Panc1 (cell line): ENCODE results near the gene TEPSIN. TPM values are rescaled to one million over a fixed set of nuclear protein-coding genes. Genes with fewer than 3 reads are reported as not detected.

Experiments
- ATAC-seq: fragments of 200-7000 bp; cut with Tn5 transposase; 2 replicates; pipeline ENCODE4 v1.9.1; 2020; ENCODE audit warnings: mild to moderate bottlenecking, moderate library complexity
- BruUV-seq: library from RNA; stranded (reverse); fragments of 400-500 nt; replicated peaks from 2 replicates; lab custom pipeline; 2021; lab: Mats Ljungman, UMichigan
- CTCF ChIA-PET: fragments of 300-600 bp; sonication (Branson Sonifier 250); formaldehyde crosslinking; loops from one replicate; lab custom pipeline; 2022; ENCODE audit warnings: antibody characterized with exemption; lab: Charles Lee
- POLR2A ChIA-PET: fragments of 300-600 bp; sonication (Branson Sonifier 250); formaldehyde crosslinking; loops from one replicate; lab custom pipeline; 2022; ENCODE audit warnings: antibody characterized with exemption; lab: Charles Lee
- DNase-seq: peaks from one replicate; pipeline ENCODE4 v3.0.0-alpha.2; 2010; ENCODE audit warnings: low read depth, low spot score
- H3K27ac ChIP-seq: 2 replicates; pipeline ENCODE4 v1.5.1; 2011; ENCODE audit warnings: mild to moderate bottlenecking, low read length, inconsistent platforms
- H3K27me3 ChIP-seq: fragments of 200-500 bp; sonication (Bioruptor generic); 2 replicates; pipeline ENCODE4 v1.6.0; 2014; ENCODE audit warnings: low read length, inconsistent platforms; ENCODE audit not compliant: control insufficient read depth, insufficient read depth
- H3K36me3 ChIP-seq: fragments of 200-500 bp; sonication (Bioruptor generic); 2 replicates; pipeline ENCODE4 v1.5.1; 2014; ENCODE audit warnings: inconsistent platforms, mild to moderate bottlenecking, low read length, moderate library complexity; ENCODE audit not compliant: control insufficient read depth, insufficient read depth
- H3K4me1 ChIP-seq: 2 replicates; pipeline ENCODE4 v1.5.1; 2011; ENCODE audit warnings: inconsistent platforms, mild to moderate bottlenecking, low read length, moderate library complexity; ENCODE audit not compliant: control insufficient read depth, insufficient read depth
- H3K4me3 ChIP-seq, 2 experiments: 2 replicates each; pipeline ENCODE4 v1.5.1; 2011 to 2012; ENCODE audit warnings: low read depth in 2 of 2, low read length in 2 of 2, mild to moderate bottlenecking in 2 of 2, inconsistent platforms in 1 of 2, moderate library complexity in 1 of 2
- H3K9me3 ChIP-seq: fragments of 200-500 bp; sonication (Bioruptor generic); 2 replicates; pipeline ENCODE4 v1.5.1; 2014; ENCODE audit warnings: low read depth, mild to moderate bottlenecking, inconsistent platforms, low read length, moderate library complexity; ENCODE audit not compliant: control insufficient read depth, insufficient read depth
- CTCF ChIP-seq: fragments of 450-650 bp; IDR thresholded peaks from 2 replicates; pipeline ENCODE4 v1.5.1; 2017; ENCODE audit warnings: mild to moderate bottlenecking
- POLR2AphosphoS5 ChIP-seq: IDR thresholded peaks from 2 replicates; pipeline ENCODE4 v1.6.1; 2012; ENCODE audit warnings: mild to moderate bottlenecking, low read depth, low read length, moderate library complexity
- SIN3A ChIP-seq: IDR thresholded peaks from 2 replicates; pipeline ENCODE4 v1.6.1; 2012; ENCODE audit warnings: low read depth, mild to moderate bottlenecking, low read length, moderate library complexity, borderline replicate concordance; ENCODE audit not compliant: insufficient read depth
- TCF7L2 ChIP-seq: IDR thresholded peaks from 2 replicates; pipeline ENCODE4 v1.6.1; 2011; ENCODE audit warnings: mild to moderate bottlenecking, low read depth, low read length, inconsistent platforms
- in situ Hi-C: cut with HindIII; loops from 2 replicates; pipeline ENCODE4 v1.10.0; 2016; ENCODE audit warnings: low sequenced_read_pairs, low pct_unique_long_range_greater_than_20kb
- intact Hi-C: fragments of 100-400 bp; cut with micrococcal nuclease; formaldehyde crosslinking; loops from one replicate; pipeline ENCODE4 v1.10.0; 2022; ENCODE audit not compliant: unreplicated experiment
- total RNA-seq: library from RNA; stranded (reverse); gene quantifications from one replicate; pipeline ENCODE4 v1.2.1, GENCODE V29; 2021; ENCODE audit not compliant: unreplicated experiment
- TF ChIP-seq, protein P1 (sequence below), 2 experiments: IDR thresholded peaks; 2 replicates each; pipeline ENCODE4 v1.6.1; 2011 to 2012; ENCODE audit warnings: low read depth in 2 of 2, control low read depth in 1 of 2, low read length in 1 of 2, mild to moderate bottlenecking in 1 of 2, moderate library complexity in 1 of 2; ENCODE audit not compliant: insufficient read depth in 1 of 2

The TEPSIN gene
- total RNA-seq, 1 experiment from 2014 or later: 44.9 TPM

- no TSS peak for BruUV-seq
- in situ Hi-C loops (no loop called here), intact Hi-C loops (no loop called here)
- H3K4me3 ChIP-seq: no peak overlapping the region
- no peak for DNase-seq
- ATAC-seq: no peak
- H3K9me3 ChIP-seq: no peaks in the 10 kb centered on the region
- CTCF ChIA-PET: no interaction called here
- H3K27ac ChIP-seq: no peak overlapping the region
- POLR2A ChIA-PET: no interaction called here
- TF ChIP-seq POLR2AphosphoS5 (no peak), TCF7L2 (no peak), CTCF (no peak), SIN3A (no peak)
- TF ChIP-seq, protein P1, sequence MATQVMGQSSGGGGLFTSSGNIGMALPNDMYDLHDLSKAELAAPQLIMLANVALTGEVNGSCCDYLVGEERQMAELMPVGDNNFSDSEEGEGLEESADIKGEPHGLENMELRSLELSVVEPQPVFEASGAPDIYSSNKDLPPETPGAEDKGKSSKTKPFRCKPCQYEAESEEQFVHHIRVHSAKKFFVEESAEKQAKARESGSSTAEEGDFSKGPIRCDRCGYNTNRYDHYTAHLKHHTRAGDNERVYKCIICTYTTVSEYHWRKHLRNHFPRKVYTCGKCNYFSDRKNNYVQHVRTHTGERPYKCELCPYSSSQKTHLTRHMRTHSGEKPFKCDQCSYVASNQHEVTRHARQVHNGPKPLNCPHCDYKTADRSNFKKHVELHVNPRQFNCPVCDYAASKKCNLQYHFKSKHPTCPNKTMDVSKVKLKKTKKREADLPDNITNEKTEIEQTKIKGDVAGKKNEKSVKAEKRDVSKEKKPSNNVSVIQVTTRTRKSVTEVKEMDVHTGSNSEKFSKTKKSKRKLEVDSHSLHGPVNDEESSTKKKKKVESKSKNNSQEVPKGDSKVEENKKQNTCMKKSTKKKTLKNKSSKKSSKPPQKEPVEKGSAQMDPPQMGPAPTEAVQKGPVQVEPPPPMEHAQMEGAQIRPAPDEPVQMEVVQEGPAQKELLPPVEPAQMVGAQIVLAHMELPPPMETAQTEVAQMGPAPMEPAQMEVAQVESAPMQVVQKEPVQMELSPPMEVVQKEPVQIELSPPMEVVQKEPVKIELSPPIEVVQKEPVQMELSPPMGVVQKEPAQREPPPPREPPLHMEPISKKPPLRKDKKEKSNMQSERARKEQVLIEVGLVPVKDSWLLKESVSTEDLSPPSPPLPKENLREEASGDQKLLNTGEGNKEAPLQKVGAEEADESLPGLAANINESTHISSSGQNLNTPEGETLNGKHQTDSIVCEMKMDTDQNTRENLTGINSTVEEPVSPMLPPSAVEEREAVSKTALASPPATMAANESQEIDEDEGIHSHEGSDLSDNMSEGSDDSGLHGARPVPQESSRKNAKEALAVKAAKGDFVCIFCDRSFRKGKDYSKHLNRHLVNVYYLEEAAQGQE (IDR thresholded peaks at IDR 0.05; ENCODE audit: insufficient read depth in 1 of 2, low read depth in 2 of 2, low read length in 1 of 2): no peak
- H3K27me3 ChIP-seq: no peaks in the 10 kb centered on the region
- H3K36me3 ChIP-seq: peaks cover 4% of the 10 kb centered on the region; the same call in 1 of the 2 replicates
- H3K4me1 ChIP-seq: no peaks in the 10 kb centered on the region
Observed at GRCh38 chr17:81282141-81282540, 43.3 kb upstream of the TEPSIN start.

- TF ChIP-seq SIN3A (no peak), POLR2AphosphoS5 (no peak), TCF7L2 (no peak), CTCF (no peak)
- TF ChIP-seq, protein P1 (IDR thresholded peaks at IDR 0.05; ENCODE audit: insufficient read depth in 1 of 2, low read depth in 2 of 2, low read length in 1 of 2): no peak
- Histone ChIP-seq H3K27me3 (no peaks in the 10 kb centered on the region), H3K9me3 (no peaks in the 10 kb centered on the region), H3K4me3 (no peak overlapping the region), H3K36me3 (peaks cover 4% of the 10 kb centered on the region; the same call in 1 of the 2 replicates), H3K27ac (no peak overlapping the region), H3K4me1 (no peaks in the 10 kb centered on the region)
- ATAC-seq (no peak), DNase-seq (no peak)
- CTCF ChIA-PET: no interaction called here
- in situ Hi-C loops: no loop called here
- POLR2A ChIA-PET: no interaction called here
- BruUV-seq: no TSS peak
- intact Hi-C loops: no loop called here
Observed at GRCh38 chr17:81280571-81280970, 41.7 kb upstream of the TEPSIN start.
